Activated CD4-positive, alpha-beta T cell treated with anti-CD3 and anti-CD28 coated beads, Interleukin-2, amount 50 U/mL, for 48 hours (primary cell): ENCODE measurements around the gene PCNX1.

Experiments used
- DNase-seq, 2 experiments: peaks; one replicate each; pipeline ENCODE4 v3.0.0-alpha.2; 2020

PCNX1 gene

GRCh38 chr14:70889555-70889954 lies 17.7 kb upstream of the PCNX1 start:
- DNase-seq: no peak

GRCh38 chr14:70890826-70891659 lies 16.2 kb upstream of the PCNX1 start:
- no peak for DNase-seq

GRCh38 chr14:70891737-70892136 lies 15.5 kb upstream of the PCNX1 start:
- DNase-seq: no peak

- no peak for DNase-seq
These were observed 14.0 kb upstream of the PCNX1 start for GRCh38 chr14:70893062-70893845.

- DNase-seq: peak in 1 of 2 experiments; percentile 50
These were observed 13.4 kb upstream of the PCNX1 start for GRCh38 chr14:70893858-70894291.

- no peak for DNase-seq
These were observed 12.4 kb upstream of the PCNX1 start for GRCh38 chr14:70894868-70895267.

GRCh38 chr14:70896317-70896716 lies 10.9 kb upstream of the PCNX1 start:
- no peak for DNase-seq

GRCh38 chr14:70896981-70897380 lies 10.3 kb upstream of the PCNX1 start:
- DNase-seq: no peak

GRCh38 chr14:70897464-70897863 lies 9.8 kb upstream of the PCNX1 start:
- no peak for DNase-seq

- DNase-seq: no peak
These were observed 9.0 kb upstream of the PCNX1 start for GRCh38 chr14:70898111-70898745.

- DNase-seq: no peak
These were observed 6.0 kb upstream of the PCNX1 start for GRCh38 chr14:70901269-70901668.

- no peak for DNase-seq
These were observed 5.1 kb upstream of the PCNX1 start for GRCh38 chr14:70902184-70902583.

- DNase-seq: no peak
These were observed 2.9 kb upstream of the PCNX1 start for GRCh38 chr14:70904373-70904772.

- DNase-seq: no peak
These were observed 2.0 kb upstream of the PCNX1 start for GRCh38 chr14:70905301-70905700.

- no peak for DNase-seq
These were observed 475 bp upstream of the PCNX1 start for GRCh38 chr14:70906793-70907175.

- peak; percentile 63 to 68 for DNase-seq
These were observed 1.0 kb downstream of the PCNX1 start for GRCh38 chr14:70907996-70908934.

GRCh38 chr14:70908935-70909641 lies 1.8 kb downstream of the PCNX1 start:
- DNase-seq: no peak

- no peak for DNase-seq
These were observed 2.7 kb downstream of the PCNX1 start for GRCh38 chr14:70909733-70910614.

- DNase-seq: no peak
These were observed 8.2 kb downstream of the PCNX1 start for GRCh38 chr14:70915415-70915814.

GRCh38 chr14:70916300-70916699 lies 9.0 kb downstream of the PCNX1 start:
- no peak for DNase-seq

GRCh38 chr14:70916799-70917198 lies 9.5 kb downstream of the PCNX1 start:
- no peak for DNase-seq
